Measurements from ENCODE around the gene DBN1. TPM values are rescaled to one million over a fixed set of nuclear protein-coding genes. Genes with fewer than 3 reads are reported as not detected.

DBN1 gene
- total and polyA plus RNA-seq, 9 of the 15 experiments (the other 6 are each of a cell fraction or from before 2014, with no cell fraction given): 0.25 to 87.2 (median 27.9) TPM

DNA sequence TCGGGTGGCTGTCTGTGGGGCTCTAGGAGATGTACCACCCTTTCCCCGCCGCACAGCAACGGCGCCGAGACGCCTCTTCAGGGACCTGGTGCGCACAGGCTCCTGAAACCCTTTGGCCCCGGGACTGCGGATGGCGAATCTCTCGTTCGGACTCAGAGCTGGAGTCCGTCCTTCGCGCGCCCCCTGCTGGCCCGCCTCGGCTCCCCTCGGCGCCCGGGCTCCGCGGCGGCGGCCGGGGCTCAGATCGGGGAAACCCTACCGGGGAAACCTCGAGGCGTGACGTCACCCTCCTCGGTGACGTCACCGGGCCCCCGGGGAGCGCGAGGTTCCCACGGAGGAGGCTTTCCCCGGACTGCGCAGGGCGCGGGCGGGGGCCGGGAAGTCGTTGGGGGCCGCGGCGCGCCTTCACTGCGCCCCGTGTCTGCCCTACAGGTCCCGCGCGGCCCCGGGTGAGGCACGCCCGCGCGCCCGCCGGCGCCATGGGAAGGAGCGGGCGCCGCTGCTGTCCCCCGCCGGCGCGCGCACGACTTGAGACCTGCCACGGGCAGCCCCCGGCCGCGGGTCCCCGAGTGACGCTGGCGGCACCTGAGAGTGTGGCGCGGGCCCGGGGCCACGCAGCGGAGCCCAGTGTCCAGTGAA, 18.9 kb downstream of the DBN1 start (continued):
- TF ChIP-seq HNRNPH1 (optimal IDR thresholded peaks at IDR 0.05; ENCODE audit: low read depth, low read length) (no peak), FOXP1 (CRISPR knock-in tag; IDR thresholded peaks at IDR 0.05) (no peak; the same call in 1 of the 2 replicates), ZKSCAN1 (IDR thresholded peaks at IDR 0.05; ENCODE audit: low read depth, low read length) (peak; percentile 61; the same call in 1 of the 2 replicates), DPF2 (IDR thresholded peaks at IDR 0.05) (no peak), ZFP30 (CRISPR knock-in tag; IDR thresholded peaks at IDR 0.05; ENCODE audit: borderline replicate concordance) (no peak), HDAC8 (tag; IDR thresholded peaks at IDR 0.05) (no peak), MEF2D (tag; conservative IDR thresholded peaks at IDR 0.05; ENCODE audit: low read depth) (no peak), ZBTB17 (CRISPR knock-in tag; IDR thresholded peaks at IDR 0.05) (no peak; the same call in 1 of the 2 replicates), FOXJ2 (tag; IDR thresholded peaks at IDR 0.05) (no peak), ZC3H8 (IDR thresholded peaks at IDR 0.05) (no peak), GTF2F1 (IDR thresholded peaks at IDR 0.05; ENCODE audit: low read depth, low read length) (no peak), U2AF1 (optimal IDR thresholded peaks at IDR 0.05; ENCODE audit: low read depth, low read length) (peak; percentile 57), SETDB1 (IDR thresholded peaks at IDR 0.05; ENCODE audit: low read length) (no peak), KDM1A (IDR thresholded peaks at IDR 0.05) (no peak), SRSF7 (optimal IDR thresholded peaks at IDR 0.05; ENCODE audit: low read depth, low read length) (no peak), ZNF699 (CRISPR knock-in tag; IDR thresholded peaks at IDR 0.05; ENCODE audit: insufficient replicate concordance) (no peak), HCFC1 (IDR thresholded peaks at IDR 0.05; ENCODE audit: low read depth, low read length) (0 out of 2 replicates have a peak, but pooled peaks have one; percentile 27), PURB (CRISPR knock-in tag; IDR thresholded peaks at IDR 0.05; ENCODE audit: low read depth) (no peak), YBX1 (IDR thresholded peaks at IDR 0.05) (no peak), NFYB (IDR thresholded peaks at IDR 0.05; ENCODE audit: extremely low read depth, insufficient read length) (no peak), LEF1 (IDR thresholded peaks at IDR 0.05) (no peak), PYGO2 (tag; IDR thresholded peaks at IDR 0.05) (no peak), SNIP1 (IDR thresholded peaks at IDR 0.05; ENCODE audit: low read depth) (no peak)
- TF ChIP-seq, protein P1, sequence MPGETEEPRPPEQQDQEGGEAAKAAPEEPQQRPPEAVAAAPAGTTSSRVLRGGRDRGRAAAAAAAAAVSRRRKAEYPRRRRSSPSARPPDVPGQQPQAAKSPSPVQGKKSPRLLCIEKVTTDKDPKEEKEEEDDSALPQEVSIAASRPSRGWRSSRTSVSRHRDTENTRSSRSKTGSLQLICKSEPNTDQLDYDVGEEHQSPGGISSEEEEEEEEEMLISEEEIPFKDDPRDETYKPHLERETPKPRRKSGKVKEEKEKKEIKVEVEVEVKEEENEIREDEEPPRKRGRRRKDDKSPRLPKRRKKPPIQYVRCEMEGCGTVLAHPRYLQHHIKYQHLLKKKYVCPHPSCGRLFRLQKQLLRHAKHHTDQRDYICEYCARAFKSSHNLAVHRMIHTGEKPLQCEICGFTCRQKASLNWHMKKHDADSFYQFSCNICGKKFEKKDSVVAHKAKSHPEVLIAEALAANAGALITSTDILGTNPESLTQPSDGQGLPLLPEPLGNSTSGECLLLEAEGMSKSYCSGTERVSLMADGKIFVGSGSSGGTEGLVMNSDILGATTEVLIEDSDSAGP (CRISPR knock-in tag; IDR thresholded peaks at IDR 0.05): no peak
- TF ChIP-seq, protein P2, sequence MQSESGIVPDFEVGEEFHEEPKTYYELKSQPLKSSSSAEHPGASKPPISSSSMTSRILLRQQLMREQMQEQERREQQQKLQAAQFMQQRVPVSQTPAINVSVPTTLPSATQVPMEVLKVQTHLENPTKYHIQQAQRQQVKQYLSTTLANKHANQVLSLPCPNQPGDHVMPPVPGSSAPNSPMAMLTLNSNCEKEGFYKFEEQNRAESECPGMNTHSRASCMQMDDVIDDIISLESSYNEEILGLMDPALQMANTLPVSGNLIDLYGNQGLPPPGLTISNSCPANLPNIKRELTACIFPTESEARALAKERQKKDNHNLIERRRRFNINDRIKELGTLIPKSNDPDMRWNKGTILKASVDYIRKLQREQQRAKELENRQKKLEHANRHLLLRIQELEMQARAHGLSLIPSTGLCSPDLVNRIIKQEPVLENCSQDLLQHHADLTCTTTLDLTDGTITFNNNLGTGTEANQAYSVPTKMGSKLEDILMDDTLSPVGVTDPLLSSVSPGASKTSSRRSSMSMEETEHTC (IDR thresholded peaks at IDR 0.05): no peak
- TF ChIP-seq, protein P3, sequence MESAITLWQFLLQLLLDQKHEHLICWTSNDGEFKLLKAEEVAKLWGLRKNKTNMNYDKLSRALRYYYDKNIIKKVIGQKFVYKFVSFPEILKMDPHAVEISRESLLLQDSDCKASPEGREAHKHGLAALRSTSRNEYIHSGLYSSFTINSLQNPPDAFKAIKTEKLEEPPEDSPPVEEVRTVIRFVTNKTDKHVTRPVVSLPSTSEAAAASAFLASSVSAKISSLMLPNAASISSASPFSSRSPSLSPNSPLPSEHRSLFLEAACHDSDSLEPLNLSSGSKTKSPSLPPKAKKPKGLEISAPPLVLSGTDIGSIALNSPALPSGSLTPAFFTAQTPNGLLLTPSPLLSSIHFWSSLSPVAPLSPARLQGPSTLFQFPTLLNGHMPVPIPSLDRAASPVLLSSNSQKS (CRISPR knock-in tag; IDR thresholded peaks at IDR 0.05): no peak
- TF ChIP-seq, protein P4, sequence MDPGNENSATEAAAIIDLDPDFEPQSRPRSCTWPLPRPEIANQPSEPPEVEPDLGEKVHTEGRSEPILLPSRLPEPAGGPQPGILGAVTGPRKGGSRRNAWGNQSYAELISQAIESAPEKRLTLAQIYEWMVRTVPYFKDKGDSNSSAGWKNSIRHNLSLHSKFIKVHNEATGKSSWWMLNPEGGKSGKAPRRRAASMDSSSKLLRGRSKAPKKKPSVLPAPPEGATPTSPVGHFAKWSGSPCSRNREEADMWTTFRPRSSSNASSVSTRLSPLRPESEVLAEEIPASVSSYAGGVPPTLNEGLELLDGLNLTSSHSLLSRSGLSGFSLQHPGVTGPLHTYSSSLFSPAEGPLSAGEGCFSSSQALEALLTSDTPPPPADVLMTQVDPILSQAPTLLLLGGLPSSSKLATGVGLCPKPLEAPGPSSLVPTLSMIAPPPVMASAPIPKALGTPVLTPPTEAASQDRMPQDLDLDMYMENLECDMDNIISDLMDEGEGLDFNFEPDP (CRISPR knock-in tag; IDR thresholded peaks at IDR 0.05): no peak

Data from K562 (cell line).